NCI-H226 (cell line): Measurements from ENCODE around the gene IGSF10.

Experiments used
- DNase-seq: peaks from one replicate; pipeline ENCODE4 v3.0.0-alpha.2; 2015

The IGSF10 gene

DNA sequence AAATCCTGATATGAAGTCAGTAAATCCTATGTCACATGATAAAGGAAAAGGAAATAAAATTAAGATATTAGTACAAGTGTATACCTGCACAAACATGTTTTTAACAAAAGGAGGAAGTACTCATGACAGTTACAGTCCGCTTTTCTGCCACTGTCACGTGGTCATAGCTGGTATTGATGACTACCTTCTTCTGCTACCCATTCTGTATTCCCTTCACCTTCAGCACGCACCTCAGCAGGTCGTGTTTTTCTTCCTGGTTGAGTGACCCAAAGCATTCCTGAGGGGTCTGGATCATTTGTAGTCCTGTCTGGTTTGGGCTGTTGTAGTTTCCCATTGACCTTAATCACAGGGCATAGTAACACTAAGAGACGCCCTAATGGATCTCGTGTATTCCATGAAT is 41.1 kb downstream of the IGSF10 start:
- no peak for DNase-seq

- DNase-seq, result no peak
Measured at GRCh38 chr3:151415289-151415688, 45.6 kb downstream of the IGSF10 start.

DNA sequence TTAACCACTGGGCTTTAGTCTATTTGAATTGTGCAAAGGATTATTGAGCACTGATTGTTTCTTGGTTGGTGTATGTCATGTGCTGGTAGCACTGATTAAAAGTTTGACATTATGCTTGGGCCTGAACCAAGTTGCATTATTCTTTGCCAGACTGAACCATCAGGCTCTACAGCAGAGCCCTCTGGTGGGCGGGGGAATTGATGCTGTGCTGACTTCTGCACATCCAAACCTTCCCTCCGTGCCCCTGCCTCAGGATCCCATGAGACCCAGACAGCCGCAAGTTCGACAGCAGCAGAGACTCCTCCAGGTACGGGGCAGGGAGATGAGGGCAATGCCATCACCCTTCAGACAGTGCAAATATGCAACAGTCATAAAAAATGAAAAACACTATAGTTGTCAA is 47.9 kb downstream of the IGSF10 start:
- DNase-seq, result no peak
